ENCODE measurements around the gene C9orf50. TPM values are rescaled to one million over a fixed set of nuclear protein-coding genes. Genes with fewer than 3 reads are reported as not detected.

C9orf50 gene
- total RNA-seq, 2 experiments from 2014 or later = not detected

GRCh38 chr9:129606161-129607026, 14.5 kb downstream of the C9orf50 start:
- peaks cover 76% of the 10 kb centered on the region for H3K4me1 Mint-ChIP-seq (ENCODE audit: low read depth)
- H3K27ac Mint-ChIP-seq = peak overlapping the region; percentile 84
- H3K9me3 Mint-ChIP-seq (ENCODE audit: insufficient read depth) = no peaks in the 10 kb centered on the region
- ATAC-seq (no peak), DNase-seq (no peak)
- H3K36me3 Mint-ChIP-seq (ENCODE audit: low read depth) = no peaks in the 10 kb centered on the region
- peaks cover 2% of the 10 kb centered on the region for H3K27me3 Mint-ChIP-seq (ENCODE audit: low read depth)
- ChIA-PET CTCF (interaction anchor here (0.8 to 6.0 kb wide), 7 partner anchors 17 to 475 kb away, joined by 3 to 39 read pairs (median 4); no protein-coding TSS in a partner anchor), POLR2A (interaction anchor here (0.8 to 2.1 kb wide), 2 partner anchors 9 to 467 kb away, joined by 3 to 8 read pairs; no protein-coding TSS in a partner anchor)
- no peak overlapping the region for H3K4me3 Mint-ChIP-seq

- H3K4me3 Mint-ChIP-seq = no peak overlapping the region
- peak overlapping the region; percentile 3 for H3K27ac Mint-ChIP-seq
- ChIA-PET POLR2A (no interaction called here), CTCF (interaction anchor here (1.1 to 6.0 kb wide), 5 partner anchors 12 to 466 kb away, joined by 3 to 39 read pairs (median 7); partner anchors contain the start of gene NTMT1)
- no peaks in the 10 kb centered on the region for H3K36me3 Mint-ChIP-seq (ENCODE audit: low read depth)
- ATAC-seq (no peak), DNase-seq (no peak)
- H3K27me3 Mint-ChIP-seq (ENCODE audit: low read depth) = peaks cover 3% of the 10 kb centered on the region
- H3K9me3 Mint-ChIP-seq (ENCODE audit: insufficient read depth) = no peaks in the 10 kb centered on the region
- H3K4me1 Mint-ChIP-seq (ENCODE audit: low read depth) = peaks cover 66% of the 10 kb centered on the region
Observed at GRCh38 chr9:129604766-129605163, 16.1 kb downstream of the C9orf50 start.

GRCh38 chr9:129604056-129604765, 16.7 kb downstream of the C9orf50 start:
- no peaks in the 10 kb centered on the region for H3K9me3 Mint-ChIP-seq (ENCODE audit: insufficient read depth)
- no peak overlapping the region for H3K4me3 Mint-ChIP-seq
- DNase-seq (no peak), ATAC-seq (no peak)
- H3K36me3 Mint-ChIP-seq (ENCODE audit: low read depth) = no peaks in the 10 kb centered on the region
- H3K4me1 Mint-ChIP-seq (ENCODE audit: low read depth) = peaks cover 66% of the 10 kb centered on the region
- peaks cover 2% of the 10 kb centered on the region for H3K27me3 Mint-ChIP-seq (ENCODE audit: low read depth)
- POLR2A ChIA-PET = interaction anchor here (0.9 kb wide), 2 partner anchors 426 to 461 kb away, joined by 3 to 4 read pairs; partner anchors contain the start of gene IER5L
- peak overlapping the region; percentile 3 for H3K27ac Mint-ChIP-seq
- CTCF ChIA-PET = interaction anchor here (0.8 to 6.0 kb wide), 6 partner anchors 12 to 465 kb away, joined by 3 to 39 read pairs (median 6); partner anchors contain the start of gene NTMT1

GRCh38 chr9:129602598-129603415, 18.1 kb downstream of the C9orf50 start:
- H3K27ac Mint-ChIP-seq = peak overlapping the region; percentile 77
- H3K36me3 Mint-ChIP-seq (ENCODE audit: low read depth) = no peaks in the 10 kb centered on the region
- ATAC-seq (no peak), DNase-seq (no peak)
- H3K4me1 Mint-ChIP-seq (ENCODE audit: low read depth) = peaks cover 61% of the 10 kb centered on the region
- H3K9me3 Mint-ChIP-seq (ENCODE audit: insufficient read depth) = no peaks in the 10 kb centered on the region
- H3K4me3 Mint-ChIP-seq = no peak overlapping the region
- ChIA-PET POLR2A (interaction anchor here (0.9 kb wide), 1 partner anchor 425 kb away, joined by 4 read pairs; the partner anchor contains the start of gene IER5L), CTCF (interaction anchor here (1.0 to 2.1 kb wide), 2 partner anchors 16 to 460 kb away, joined by 4 to 7 read pairs; no protein-coding TSS in a partner anchor)
- peaks cover 2% of the 10 kb centered on the region for H3K27me3 Mint-ChIP-seq (ENCODE audit: low read depth)

- CTCF ChIA-PET = interaction anchor here (1.2 to 1.4 kb wide), 2 partner anchors 14 to 458 kb away, joined by 4 read pairs; no protein-coding TSS in a partner anchor
Observed at GRCh38 chr9:129601082-129601674, 19.7 kb downstream of the C9orf50 start.

GRCh38 chr9:129598089-129598596, 22.8 kb downstream of the C9orf50 start:
- no peak for ATAC-seq

More at GRCh38 chr9:129601082-129601674, 19.7 kb downstream of the C9orf50 start:
- POLR2A ChIA-PET = no interaction called here
- H3K27ac Mint-ChIP-seq = peak overlapping the region; percentile 37
- no peaks in the 10 kb centered on the region for H3K9me3 Mint-ChIP-seq (ENCODE audit: insufficient read depth)
- ATAC-seq (no peak), DNase-seq (no peak)
- H3K4me1 Mint-ChIP-seq (ENCODE audit: low read depth) = peaks cover 56% of the 10 kb centered on the region
- no peaks in the 10 kb centered on the region for H3K36me3 Mint-ChIP-seq (ENCODE audit: low read depth)
- no peak overlapping the region for H3K4me3 Mint-ChIP-seq
- H3K27me3 Mint-ChIP-seq (ENCODE audit: low read depth) = peaks cover 2% of the 10 kb centered on the region

GRCh38 chr9:129597355-129598088, 23.4 kb downstream of the C9orf50 start:
- Mint-ChIP-seq H3K36me3 (ENCODE audit: low read depth) (no peaks in the 10 kb centered on the region), H3K9me3 (ENCODE audit: insufficient read depth) (no peaks in the 10 kb centered on the region), H3K4me1 (ENCODE audit: low read depth) (peaks cover 47% of the 10 kb centered on the region), H3K4me3 (peak overlapping the region; percentile 68), H3K27ac (peak overlapping the region; percentile 84), H3K27me3 (ENCODE audit: low read depth) (peaks cover 7% of the 10 kb centered on the region)
- ChIA-PET POLR2A (interaction anchor here (1.2 to 2.8 kb wide), 3 partner anchors 9 to 420 kb away, joined by 4 to 8 read pairs (median 5); partner anchors contain the start of gene IER5L), CTCF (interaction anchor here (1.1 to 2.8 kb wide), 6 partner anchors 11 to 424 kb away, joined by 3 to 8 read pairs (median 3); no protein-coding TSS in a partner anchor)
- ATAC-seq (peak; percentile 75), DNase-seq (peak; percentile 64)

More at GRCh38 chr9:129598089-129598596, 22.8 kb downstream of the C9orf50 start:
- no peaks in the 10 kb centered on the region for H3K36me3 Mint-ChIP-seq (ENCODE audit: low read depth)
- H3K9me3 Mint-ChIP-seq (ENCODE audit: insufficient read depth) = no peaks in the 10 kb centered on the region
- CTCF ChIA-PET = interaction anchor here (1.2 to 2.8 kb wide), 6 partner anchors 10 to 455 kb away, joined by 3 to 8 read pairs (median 3); no protein-coding TSS in a partner anchor
- POLR2A ChIA-PET = interaction anchor here (1.3 to 2.8 kb wide), 2 partner anchors 8 to 18 kb away, joined by 4 to 8 read pairs; no protein-coding TSS in a partner anchor
- peak overlapping the region; percentile 68 for H3K4me3 Mint-ChIP-seq
- H3K27ac Mint-ChIP-seq = peak overlapping the region; percentile 84
- no peak for DNase-seq
- peaks cover 53% of the 10 kb centered on the region for H3K4me1 Mint-ChIP-seq (ENCODE audit: low read depth)
- peaks cover 7% of the 10 kb centered on the region for H3K27me3 Mint-ChIP-seq (ENCODE audit: low read depth)

- peak overlapping the region; percentile 67 for H3K27ac Mint-ChIP-seq
Observed at GRCh38 chr9:129596541-129597331, 24.2 kb downstream of the C9orf50 start.

GRCh38 chr9:129595903-129596540, 24.9 kb downstream of the C9orf50 start:
- Mint-ChIP-seq H3K9me3 (ENCODE audit: insufficient read depth) (no peaks in the 10 kb centered on the region), H3K4me1 (ENCODE audit: low read depth) (peaks cover 43% of the 10 kb centered on the region), H3K36me3 (ENCODE audit: low read depth) (no peaks in the 10 kb centered on the region), H3K27ac (peak overlapping the region; percentile 37), H3K4me3 (no peak overlapping the region), H3K27me3 (ENCODE audit: low read depth) (peaks cover 10% of the 10 kb centered on the region)
- ATAC-seq (no peak), DNase-seq (no peak)
- POLR2A ChIA-PET = interaction anchor here (1.1 to 2.8 kb wide), 4 partner anchors 10 to 418 kb away, joined by 3 to 8 read pairs (median 5); partner anchors contain the start of gene IER5L
- CTCF ChIA-PET = interaction anchor here (1.1 to 2.8 kb wide), 8 partner anchors 9 to 466 kb away, joined by 3 to 10 read pairs (median 6); no protein-coding TSS in a partner anchor

More at GRCh38 chr9:129596541-129597331, 24.2 kb downstream of the C9orf50 start:
- ChIA-PET CTCF (interaction anchor here (1.1 to 2.8 kb wide), 10 partner anchors 10 to 467 kb away, joined by 3 to 10 read pairs (median 4); no protein-coding TSS in a partner anchor), POLR2A (interaction anchor here (1.1 to 2.8 kb wide), 5 partner anchors 9 to 419 kb away, joined by 3 to 8 read pairs (median 5); partner anchors contain the start of gene IER5L)
- Mint-ChIP-seq H3K4me1 (ENCODE audit: low read depth) (peaks cover 43% of the 10 kb centered on the region), H3K9me3 (ENCODE audit: insufficient read depth) (no peaks in the 10 kb centered on the region), H3K27me3 (ENCODE audit: low read depth) (peaks cover 11% of the 10 kb centered on the region), H3K36me3 (ENCODE audit: low read depth) (no peaks in the 10 kb centered on the region), H3K4me3 (peak overlapping the region; percentile 23)
- no peak for ATAC-seq
- DNase-seq = no peak

All from activated CD8-positive, alpha-beta T cell treated with anti-CD3 and anti-CD28 coated beads, Interleukin-2, amount 10 ng/mL, durations not matched to agents 7 days and 5 days (primary cell).